AG09309 (cell line): ENCODE data around the gene MLYCD.

ENCODE experiments used
- DNase-seq: peaks from one replicate; pipeline ENCODE4 v3.0.0-alpha.2; 2010; ENCODE audit warnings: low read depth
- H3K4me3 ChIP-seq: 2 replicates; pipeline ENCODE4 v1.5.1; 2011; ENCODE audit warnings: mild to moderate bottlenecking, low read depth, low read length, moderate library complexity; ENCODE audit not compliant: control insufficient read depth
- CTCF ChIP-seq: IDR thresholded peaks from 2 replicates; pipeline ENCODE4 v1.5.1; 2011; ENCODE audit warnings: mild to moderate bottlenecking, low read depth, low read length, inconsistent platforms; ENCODE audit not compliant: insufficient read depth, control insufficient read depth; ENCODE audit errors: missing control alignments

Gene MLYCD

DNA sequence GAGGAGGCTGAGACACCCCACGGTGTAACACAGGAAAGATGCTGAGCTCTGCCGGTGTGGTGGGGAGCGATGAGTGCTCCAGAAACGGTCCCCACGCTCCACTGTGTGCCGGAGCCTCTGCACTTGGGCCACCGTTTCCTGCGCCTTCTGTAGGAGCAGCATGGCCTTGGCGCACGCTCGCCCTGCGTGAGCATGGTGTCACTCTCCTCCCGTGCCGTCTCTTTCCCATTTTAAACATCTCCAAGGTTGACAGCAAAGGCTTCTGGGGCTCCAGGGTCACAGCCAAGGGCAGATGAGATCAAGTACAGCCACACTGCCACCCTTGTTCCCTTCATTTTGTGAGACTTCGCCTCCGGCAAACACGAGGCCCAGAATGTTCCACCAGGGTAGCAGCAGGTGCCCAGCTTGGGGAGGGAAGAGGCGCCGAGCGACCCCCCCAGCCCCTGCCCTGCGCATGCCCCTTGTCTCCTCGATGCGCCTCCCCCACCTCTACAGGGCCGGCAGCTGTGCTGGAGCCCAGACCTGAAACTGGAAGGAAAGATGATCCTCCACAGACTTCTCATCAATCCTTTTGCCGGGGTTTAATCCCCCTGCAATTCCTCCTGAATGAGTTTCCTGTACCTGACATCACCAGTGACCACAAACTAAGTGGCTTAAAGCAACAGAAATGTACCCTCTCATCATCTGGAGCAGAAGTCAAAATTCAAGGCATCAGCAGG lies 34.2 kb downstream of the MLYCD start:
- no peak for DNase-seq
- no peak overlapping the region for H3K4me3 ChIP-seq
- no peak for TF ChIP-seq CTCF

- no peak overlapping the region for H3K4me3 ChIP-seq
- DNase-seq, result no peak
- TF ChIP-seq CTCF, result no peak
Measured at GRCh38 chr16:83933885-83934683, 35.2 kb downstream of the MLYCD start.

GRCh38 chr16:83934684-83934977 lies 35.7 kb downstream of the MLYCD start:
- H3K4me3 ChIP-seq, result no peak overlapping the region
- no peak for TF ChIP-seq CTCF
- DNase-seq, result no peak

DNA sequence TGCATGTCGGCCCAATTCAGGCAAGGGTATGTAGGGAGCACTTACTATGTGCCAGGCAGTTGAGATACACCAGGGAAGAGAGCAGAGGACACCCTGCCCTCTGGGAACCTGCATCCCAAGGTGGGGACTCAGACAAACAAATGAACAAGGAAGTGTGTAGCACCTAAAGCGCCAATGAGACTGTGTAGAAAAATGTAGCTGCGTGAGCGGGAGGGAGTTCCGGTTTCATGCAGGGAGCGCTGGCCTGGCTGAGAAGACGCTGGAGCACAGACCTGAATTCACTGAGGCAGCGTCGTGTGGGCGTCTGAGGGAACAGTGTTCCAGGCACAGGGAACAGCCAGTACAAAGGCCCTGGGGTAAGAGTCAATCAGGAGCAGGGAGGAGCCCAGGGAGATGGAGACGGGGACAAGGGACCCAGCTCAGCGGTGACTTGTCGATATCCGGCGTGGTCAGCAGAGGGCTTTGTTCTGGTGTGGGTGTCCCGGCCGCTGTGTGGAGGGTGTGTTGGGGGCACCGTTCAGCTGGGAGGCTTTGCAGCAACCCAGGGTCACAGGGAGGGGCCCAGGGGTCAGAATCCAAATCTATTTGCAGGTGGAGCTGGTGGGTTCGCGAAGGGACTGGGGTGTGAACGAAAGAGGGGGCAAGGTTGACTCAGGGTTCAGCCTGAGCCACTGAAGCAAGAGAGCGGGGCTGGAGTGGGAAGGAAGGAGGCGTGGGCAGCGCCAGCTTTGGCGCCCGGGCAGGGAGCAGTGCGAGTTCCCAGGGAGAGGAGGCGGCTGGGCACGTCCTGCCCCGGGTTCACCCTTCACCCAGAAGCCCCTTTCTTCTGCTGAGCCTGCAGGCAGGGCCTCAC lies 36.3 kb downstream of the MLYCD start:
- DNase-seq, result no peak
- no peak overlapping the region for H3K4me3 ChIP-seq
- no peak for TF ChIP-seq CTCF

DNA sequence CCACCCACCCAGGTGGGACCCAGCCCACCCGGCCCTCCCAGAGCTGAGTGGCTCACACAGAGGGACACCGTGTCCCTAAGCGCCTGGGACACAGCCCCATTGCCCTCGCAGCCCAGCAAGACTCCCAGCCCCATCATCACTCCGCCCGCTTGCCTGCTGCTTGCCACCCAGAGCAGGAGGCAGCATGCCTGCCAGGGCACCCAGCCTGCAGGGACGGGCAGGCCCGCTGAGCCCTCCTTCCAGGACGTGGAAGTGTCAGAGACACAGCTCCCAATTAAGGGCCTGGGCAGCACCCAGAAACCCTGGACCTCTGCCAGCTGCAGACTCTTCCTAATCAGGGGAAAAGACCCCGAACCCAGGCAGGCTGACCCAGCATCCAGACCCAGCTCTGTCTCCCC lies 36.9 kb downstream of the MLYCD start:
- no peak overlapping the region for H3K4me3 ChIP-seq
- no peak for TF ChIP-seq CTCF
- no peak for DNase-seq

DNA sequence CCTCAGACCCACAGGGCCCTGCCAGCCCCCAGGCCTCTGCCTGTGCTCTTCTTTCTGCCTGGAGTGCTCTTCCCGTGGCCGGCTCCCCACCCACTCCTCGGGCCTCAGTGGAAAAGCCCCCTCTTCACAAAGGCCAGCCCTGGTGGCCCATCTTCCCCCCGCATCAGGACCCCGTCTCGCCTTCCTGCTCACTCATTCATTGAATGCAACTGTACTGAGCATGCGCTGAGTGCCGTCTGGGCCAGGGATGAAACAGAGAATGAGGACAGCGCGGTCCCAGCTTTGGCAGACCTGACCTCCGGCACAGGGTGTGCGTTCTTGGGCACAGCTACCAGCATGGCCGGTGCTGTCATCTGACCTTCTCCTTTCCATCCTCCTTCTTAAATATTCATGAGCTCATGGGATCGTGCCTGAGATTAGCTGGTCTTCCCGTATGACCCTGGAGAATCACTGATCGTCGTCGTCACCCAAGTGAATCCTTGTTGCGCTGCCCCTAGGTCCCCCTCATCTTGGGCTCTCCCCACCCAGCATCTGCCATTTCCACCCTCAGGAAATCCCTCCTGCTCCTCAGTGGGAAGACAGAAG lies 37.8 kb downstream of the MLYCD start:
- DNase-seq, result no peak
- TF ChIP-seq CTCF, result no peak
- no peak overlapping the region for H3K4me3 ChIP-seq
